ENCODE measurements around the gene SIN3B.
"Not testable (repeated sequence)": the region's sequence is repeated elsewhere in the genome, so short reads cannot be mapped to it uniquely, and the experiment has no call there.

SIN3B gene, protein sequence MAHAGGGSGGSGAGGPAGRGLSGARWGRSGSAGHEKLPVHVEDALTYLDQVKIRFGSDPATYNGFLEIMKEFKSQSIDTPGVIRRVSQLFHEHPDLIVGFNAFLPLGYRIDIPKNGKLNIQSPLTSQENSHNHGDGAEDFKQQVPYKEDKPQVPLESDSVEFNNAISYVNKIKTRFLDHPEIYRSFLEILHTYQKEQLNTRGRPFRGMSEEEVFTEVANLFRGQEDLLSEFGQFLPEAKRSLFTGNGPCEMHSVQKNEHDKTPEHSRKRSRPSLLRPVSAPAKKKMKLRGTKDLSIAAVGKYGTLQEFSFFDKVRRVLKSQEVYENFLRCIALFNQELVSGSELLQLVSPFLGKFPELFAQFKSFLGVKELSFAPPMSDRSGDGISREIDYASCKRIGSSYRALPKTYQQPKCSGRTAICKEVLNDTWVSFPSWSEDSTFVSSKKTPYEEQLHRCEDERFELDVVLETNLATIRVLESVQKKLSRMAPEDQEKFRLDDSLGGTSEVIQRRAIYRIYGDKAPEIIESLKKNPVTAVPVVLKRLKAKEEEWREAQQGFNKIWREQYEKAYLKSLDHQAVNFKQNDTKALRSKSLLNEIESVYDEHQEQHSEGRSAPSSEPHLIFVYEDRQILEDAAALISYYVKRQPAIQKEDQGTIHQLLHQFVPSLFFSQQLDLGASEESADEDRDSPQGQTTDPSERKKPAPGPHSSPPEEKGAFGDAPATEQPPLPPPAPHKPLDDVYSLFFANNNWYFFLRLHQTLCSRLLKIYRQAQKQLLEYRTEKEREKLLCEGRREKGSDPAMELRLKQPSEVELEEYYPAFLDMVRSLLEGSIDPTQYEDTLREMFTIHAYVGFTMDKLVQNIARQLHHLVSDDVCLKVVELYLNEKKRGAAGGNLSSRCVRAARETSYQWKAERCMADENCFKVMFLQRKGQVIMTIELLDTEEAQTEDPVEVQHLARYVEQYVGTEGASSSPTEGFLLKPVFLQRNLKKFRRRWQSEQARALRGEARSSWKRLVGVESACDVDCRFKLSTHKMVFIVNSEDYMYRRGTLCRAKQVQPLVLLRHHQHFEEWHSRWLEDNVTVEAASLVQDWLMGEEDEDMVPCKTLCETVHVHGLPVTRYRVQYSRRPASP

DNA sequence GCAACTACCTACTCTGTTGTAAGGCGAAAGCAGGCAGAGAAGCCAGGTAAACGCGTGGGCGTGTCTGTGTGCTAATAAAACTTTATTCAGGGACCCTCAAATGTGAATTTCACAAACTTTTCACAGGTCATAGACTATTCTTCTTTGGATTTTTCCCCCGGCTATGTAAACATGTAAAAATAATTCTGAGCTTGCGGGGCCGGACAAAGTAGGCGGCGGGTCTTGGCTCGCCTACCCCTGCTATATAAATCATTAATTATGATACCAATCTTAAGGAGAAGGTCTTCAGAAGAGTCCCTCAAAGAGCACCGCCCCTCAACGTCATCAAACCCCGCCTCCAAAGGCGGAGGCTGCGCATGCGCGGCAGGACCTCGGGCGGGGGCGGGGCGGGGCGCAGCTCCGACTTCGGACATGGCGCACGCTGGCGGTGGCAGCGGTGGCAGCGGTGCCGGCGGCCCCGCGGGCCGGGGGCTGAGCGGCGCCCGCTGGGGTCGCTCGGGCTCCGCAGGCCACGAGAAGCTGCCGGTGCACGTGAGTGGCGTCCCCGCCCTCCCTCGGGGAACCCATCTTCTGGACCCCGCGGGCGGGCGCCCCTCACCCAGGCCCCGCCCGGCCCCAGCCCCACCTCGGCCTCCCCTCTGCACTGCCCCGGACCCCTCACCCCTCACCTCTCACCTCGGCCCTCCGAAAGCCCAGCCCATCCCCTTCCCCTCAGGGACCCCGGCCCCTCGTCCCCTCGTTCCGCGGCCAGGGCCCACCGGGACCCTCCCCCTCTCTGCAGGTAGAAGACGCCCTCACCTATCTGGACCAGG is at the start of gene SIN3B:
SIN3B (plus strand) TSS at position 389 of the 812 bp plus-strand sequence; CDS start at position 412, 23 bp downstream.
- DNase-seq (ENCODE audit: low read depth in 2 of 2), result peak; percentile 80 to 83

DNA sequence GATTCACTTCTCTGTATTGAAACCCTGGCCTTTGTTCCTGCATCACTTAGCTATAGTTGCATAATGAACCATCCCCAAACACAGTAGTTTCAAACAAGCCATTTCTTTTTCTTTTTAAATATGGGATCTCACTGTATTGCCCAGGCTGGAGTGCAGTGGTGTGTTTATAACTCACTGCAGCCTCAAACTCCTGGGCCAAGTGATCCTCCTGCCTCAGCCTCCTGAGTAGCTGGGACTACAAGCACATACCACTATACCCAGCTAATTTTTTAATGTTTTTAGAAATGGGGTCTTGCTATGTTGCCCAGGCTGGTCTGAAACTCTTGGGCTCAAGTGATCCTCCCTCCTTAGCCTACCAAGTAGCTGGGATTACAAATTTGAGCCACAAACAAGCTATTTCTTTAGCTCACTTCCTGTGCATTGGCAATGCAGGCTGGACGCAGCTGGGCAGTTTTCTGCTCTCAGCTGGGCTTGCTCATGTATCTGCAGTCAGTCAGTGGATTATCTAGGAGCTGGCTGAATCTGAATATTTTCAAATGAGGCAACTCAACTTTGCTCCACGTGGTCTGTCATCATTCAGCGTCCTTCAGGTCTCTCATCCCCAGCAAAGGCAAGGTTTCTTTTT is 49.5 kb upstream of the SIN3B start:
- DNase-seq (ENCODE audit: low read depth in 2 of 2), result no peak

DNA sequence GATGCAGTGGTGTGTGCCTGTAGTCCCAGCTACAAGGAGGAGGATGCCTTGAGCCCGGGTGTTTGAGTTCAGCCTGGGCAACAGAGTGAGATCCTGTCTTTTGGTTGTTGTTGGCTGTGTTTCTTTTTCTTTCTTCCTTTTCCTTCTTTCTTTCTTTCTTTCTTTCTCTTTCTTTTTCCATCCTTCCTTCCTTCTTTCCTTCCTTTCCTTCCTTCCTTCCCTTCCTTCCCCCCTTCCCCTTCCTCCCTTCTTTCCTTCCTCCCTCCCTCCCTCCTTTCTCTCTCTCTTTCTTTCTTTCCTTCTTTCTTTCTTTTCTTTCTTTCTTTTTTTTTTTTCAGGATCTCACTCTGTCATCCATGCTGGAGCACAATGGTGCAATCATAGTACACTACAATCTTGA is 46.5 kb upstream of the SIN3B start:
- no peak for DNase-seq (ENCODE audit: low read depth in 2 of 2)

DNA sequence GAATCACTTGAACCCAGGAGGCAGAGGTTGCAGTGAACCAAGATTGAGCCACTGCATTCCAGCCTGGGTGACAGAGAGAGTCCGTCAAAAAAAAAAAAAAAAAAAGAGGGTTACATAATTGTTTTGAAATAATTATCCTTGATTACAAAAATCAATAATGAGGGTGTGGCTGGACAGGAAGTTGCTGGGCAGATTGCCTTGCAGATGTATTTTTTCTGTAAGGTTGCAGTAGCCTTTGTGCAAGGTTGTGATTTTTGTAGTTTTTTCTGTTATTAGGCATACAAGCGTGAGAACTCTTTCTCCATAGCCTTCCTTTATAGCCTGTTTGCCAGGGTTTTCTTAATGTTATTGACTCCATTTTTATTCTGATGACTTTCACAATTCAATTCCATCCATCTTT is 40.7 kb upstream of the SIN3B start:
- DNase-seq (ENCODE audit: low read depth in 2 of 2), result no peak

DNA sequence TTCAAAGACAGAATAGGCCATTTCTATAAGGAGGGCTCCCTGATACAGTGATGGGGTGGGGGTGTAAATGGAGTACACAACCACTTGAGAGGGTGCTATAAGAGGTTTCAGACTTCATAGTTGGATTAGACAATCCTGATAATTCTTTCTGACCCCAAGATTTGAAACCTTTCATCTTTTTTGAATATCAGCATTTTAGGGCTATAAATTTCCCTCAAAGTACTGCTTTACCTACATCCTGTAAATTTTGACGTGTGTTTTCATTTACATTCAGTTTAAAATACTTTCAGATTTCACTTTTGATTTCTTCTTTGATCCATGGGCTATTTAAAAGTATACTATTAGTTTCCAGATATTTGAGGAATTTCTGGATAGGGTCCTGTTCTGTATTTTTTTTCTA is 40.0 kb upstream of the SIN3B start:
- DNase-seq (ENCODE audit: low read depth in 2 of 2), result no peak

DNA sequence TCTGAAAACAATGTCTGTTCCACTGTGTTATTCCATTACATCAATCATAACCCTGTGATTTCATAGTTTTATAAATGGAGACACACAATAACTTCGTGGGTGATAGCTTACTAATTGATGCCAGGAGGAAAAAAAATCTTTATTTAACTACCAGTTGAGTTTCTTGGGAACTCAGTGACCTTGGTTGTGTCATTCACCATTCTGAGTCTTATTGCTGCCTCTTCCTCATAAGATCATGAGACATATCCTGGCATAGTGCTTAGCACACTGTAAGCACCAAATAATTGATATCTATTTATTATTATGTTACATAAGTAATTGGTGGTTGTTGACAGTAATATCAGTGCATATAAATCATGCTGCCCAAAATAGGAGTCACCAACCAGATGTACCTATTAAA is 39.1 kb upstream of the SIN3B start:
- DNase-seq (ENCODE audit: low read depth in 2 of 2), result no peak

DNA sequence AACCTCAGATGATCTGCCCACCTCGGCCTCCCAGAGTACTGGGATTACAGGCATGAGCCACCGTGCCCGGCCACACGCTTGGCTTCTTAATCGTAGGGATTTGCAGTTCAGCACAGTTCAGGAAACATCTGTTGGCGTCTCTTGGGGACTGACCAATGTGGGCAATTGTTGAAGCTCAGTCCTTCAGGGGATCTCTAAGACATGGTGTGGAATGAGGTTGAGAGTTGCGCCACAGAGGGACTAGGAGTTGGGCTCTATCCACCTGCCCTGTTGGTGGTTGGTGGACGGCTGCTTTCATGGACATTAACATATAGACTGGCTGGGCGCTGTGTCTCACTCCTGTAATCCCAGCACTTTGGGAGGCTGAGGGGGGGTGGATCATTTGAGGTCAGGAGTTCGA is 37.3 kb upstream of the SIN3B start:
- no peak for DNase-seq (ENCODE audit: low read depth in 2 of 2)

DNA sequence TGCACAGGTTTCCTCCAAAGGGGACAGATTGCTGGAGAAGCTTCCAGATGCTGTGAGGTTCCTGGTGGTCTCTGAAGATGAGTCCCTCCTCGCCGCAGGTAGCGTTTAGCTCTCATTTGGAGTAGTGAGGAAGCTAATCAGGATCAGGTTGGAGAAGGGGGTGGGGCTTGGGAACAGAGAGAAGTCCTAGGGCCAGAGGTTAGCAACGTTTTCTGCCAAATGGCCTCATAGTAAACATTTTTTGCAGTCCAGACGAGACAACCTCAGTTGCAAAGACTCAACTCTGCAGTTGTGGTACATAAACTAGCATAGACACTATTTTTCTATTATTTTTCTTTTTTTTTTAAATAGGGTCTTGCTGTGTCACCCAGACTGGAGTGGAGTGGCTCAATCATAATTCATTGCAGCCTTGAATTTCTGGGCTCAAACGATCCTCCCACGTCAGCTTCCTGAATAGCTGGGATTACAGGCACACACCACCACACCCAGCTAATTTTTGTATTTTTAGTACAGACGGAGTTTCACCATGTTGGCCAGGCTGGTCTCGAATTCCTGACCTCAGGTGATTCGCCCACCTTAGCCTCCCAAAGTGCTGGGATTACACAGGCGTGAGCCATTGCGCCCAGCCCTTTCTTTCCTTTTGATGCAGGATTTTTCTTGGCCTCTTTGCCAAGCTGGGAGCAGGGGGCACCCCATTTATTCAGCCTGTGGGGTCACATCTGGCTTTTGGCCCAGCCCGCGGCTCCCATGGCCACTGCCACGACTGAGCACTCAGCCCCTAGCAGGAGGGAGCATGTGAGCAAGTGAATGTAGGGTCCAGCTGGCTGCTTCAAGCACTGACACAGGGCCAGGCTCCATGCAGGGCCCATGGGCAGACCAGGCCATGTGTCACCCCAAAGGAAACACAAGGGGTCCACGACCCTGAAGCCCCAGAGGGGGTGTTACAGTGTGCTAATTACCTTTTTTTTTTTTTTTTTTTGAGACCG is 34.4 kb upstream of the SIN3B start:
- DNase-seq (ENCODE audit: low read depth in 2 of 2), result no peak

DNA sequence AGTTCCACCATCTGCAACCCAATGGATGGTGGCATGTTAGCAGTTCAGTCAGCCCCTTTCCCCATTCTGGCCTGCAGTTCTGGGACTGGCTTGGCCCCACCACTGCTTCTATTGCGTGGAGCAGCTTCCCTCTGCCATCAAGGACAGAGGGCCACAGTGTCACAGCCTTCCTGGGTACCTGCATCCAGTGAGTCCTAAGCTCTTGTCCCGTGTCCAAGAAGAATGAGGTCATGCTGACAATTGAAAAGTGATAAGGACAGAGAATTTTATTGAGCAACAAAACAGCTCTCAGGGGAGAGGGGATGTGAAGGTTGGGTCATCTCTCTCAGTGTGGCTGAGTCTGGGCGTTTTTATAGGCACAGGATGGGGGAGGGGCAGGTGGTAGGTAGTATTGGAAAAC is 33.5 kb upstream of the SIN3B start:
- DNase-seq (ENCODE audit: low read depth in 2 of 2), result no peak

DNA sequence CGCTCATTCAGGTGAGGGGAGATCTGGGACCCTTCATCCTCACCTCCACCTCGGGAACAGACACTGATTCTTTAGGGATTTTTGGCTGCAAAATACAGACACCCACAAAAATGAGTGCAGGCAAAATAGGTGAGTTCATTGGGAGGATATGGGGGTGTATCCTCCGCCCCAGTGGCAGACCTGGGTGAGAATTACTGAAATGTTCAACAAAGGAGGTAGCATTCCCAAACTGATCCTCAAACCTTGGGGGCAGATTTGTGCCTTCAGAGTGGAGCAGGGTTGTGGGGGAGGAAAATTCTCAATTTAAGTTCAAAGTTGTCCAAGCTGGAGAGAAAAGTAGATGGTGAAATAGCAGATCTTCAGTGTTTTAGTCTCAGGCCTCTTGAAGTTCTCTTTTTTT is 31.3 kb upstream of the SIN3B start:
- DNase-seq (ENCODE audit: low read depth in 2 of 2), result no peak

DNA sequence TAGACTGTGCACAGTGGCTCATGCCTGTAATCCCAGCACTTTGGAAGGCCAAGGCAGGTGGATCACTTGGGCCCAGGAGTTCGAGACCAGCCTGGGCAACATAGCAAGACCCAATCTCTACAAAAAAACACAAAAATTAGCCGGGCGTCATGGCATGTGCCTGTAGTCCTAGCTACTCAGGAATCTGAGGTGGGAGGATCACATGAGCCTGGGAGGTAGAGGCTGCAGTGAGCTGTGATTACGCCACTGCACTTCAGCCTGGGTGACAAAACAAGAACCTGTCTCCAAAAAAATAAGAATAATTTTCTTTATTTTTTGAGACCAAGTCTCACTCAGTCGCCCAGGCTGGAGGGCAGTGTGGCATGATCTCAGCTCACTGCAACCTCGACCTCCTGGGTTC is 30.9 kb upstream of the SIN3B start:
- DNase-seq (ENCODE audit: low read depth in 2 of 2), result not testable (repeated sequence)

DNA sequence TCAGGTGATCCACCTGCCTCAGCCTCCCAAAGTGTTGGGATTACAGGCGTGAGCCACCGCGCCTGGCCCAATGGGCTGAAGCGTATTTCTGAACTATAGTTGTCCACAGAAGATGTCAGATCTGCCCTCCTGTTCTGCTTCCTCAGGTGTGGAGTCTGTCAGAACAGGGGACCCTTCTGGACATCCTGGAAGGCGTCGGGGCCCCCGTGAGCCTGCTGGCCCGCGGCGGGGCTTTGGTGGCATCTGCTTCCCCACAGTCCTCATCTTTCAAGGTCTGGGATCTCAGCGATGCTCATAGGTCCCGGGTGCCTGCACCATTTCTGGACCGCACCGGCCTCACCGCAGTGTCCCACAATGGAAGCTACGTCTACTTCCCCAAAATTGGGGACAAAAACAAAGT is 29.5 kb upstream of the SIN3B start:
- no peak for DNase-seq (ENCODE audit: low read depth in 2 of 2)

DNA sequence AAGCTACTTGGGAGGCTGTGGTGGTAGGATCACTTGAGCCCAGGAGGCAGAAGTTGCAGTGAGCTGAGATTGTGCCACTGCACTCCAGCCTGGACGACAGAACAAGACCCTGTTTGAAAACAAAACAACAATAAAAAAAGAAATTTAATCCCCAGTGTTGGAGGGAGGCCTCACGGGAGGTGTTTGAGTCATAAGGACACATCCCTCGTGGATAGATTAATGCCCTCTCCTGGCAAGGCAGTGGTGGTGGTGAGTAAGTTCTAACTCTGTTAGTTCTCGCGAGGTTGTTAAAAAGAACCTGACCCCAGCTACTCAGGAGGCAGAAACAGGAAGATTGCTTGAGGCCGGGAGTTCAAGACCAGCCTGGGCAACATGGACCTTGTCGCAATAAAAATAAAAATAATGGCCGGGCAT is 27.6 kb upstream of the SIN3B start:
- DNase-seq (ENCODE audit: low read depth in 2 of 2), result no peak

DNA sequence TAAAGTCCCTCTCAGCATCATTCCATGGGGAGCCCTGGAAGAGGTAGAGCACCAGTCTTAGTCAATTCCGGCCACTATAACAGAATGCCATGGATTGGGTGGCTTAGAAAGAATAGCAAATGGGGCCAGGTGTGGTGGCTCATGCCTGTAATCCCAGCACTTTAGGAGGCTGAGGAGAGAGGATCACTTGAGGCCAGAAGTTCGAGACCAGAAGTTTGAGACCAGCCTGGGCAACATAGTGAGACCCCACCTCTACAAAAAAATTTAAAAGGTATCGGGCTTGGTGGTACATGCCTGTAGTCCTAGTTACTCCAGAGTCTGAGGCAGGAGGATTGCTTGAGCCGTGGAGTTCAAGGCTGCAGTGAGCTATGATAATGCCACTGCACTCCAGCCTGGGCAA is 25.0 kb upstream of the SIN3B start:
- no peak for DNase-seq (ENCODE audit: low read depth in 2 of 2)

DNA sequence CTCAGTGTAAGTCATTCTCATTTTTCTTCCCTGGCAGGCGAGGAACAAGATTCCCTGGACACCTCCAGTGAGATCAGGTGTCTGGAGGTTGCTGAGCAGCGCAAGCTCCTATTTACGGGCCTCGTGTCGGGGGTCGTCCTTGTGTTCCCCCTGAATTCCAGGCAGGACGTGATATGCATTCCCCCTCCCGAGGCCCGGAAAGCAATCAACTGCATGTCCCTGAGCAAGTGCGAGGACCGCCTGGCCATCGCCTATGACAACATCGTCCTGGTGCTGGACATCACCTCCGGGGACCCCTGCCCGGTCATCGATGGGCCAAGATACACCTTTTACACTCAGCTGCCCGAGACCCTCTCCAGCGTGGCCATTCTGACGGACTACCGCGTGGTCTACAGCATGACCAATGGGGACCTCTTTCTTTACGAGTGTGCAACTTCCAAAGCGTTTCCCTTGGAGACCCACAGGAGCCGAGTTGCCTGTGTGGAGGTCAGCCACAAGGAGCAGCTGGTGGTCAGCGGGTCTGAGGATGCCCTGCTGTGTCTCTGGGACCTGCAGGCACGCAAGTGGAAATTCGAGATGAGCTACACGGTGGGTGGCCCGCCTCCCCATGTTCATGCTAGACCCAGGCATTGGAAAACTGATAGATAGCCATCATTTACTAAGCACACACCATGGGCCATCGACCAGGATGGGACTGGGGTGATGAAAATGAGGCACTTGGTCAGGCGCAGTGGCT is 21.5 kb upstream of the SIN3B start:
- no peak for DNase-seq (ENCODE audit: low read depth in 2 of 2)

DNA sequence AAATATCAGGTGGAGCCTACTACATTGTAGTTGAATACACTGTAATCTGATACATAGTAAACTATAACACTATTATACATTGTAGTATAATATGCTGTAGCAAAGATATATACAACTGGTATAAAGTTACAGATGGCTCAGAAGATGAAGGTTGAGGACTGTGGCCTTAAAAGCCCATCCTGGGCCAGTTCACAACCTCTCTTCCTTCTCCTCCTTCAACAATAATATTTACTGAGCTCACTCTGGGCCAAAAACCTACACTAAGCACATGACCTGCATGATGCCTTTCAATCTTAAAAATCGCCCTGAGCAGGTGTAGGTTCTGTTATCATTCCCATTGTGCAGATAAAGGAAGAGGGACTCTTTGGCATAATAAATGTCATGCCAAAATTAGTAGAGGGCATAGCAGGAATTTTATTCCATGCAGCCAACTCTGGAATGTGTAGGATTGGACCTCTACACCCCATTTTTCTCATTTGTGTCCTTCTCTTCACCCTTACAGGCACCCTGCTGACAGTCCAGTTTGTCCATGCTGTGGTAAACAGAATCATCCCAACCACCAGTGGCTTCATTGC is 14.6 kb upstream of the SIN3B start:
- no peak for DNase-seq (ENCODE audit: low read depth in 2 of 2)

DNA sequence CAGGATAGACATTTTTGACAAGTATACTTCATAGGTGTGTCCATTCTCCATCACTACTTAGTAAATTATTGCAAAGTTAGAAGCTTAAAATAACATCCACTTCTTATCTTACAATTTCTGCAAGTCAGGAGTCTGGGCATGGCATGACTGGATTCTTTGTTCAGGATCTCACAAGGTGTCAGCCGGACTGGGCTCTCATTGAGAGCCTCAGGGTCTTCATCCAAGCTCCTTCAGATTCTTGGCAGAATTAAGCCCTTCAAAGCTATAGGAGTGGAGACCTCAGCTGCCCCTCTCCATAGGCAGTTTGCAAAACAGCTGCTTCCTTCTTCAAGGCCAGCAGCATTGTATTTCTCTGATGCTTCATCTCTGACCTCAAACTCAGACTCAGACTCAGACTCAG is 9.1 kb upstream of the SIN3B start:
- no peak for DNase-seq (ENCODE audit: low read depth in 2 of 2)

DNA sequence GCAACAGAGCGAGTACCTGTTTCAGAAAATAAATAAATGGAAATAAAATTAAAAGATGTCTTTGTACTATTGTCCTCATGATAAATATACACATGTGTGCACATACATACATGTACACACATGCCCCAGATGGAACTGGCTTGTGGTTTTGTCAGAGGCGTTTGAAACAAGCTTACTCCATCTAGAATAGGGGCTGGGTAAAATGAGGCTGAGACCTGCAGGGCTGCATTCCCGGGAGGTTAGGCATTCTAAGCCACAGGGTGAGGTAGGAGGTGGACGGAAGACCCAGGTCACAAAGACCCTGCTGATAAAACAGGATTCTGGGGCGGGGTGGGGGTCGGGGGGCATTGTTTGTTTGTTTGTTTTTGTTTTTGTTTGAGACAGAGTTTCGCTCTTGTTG is 8.1 kb upstream of the SIN3B start:
- no peak for DNase-seq (ENCODE audit: low read depth in 2 of 2)

DNA sequence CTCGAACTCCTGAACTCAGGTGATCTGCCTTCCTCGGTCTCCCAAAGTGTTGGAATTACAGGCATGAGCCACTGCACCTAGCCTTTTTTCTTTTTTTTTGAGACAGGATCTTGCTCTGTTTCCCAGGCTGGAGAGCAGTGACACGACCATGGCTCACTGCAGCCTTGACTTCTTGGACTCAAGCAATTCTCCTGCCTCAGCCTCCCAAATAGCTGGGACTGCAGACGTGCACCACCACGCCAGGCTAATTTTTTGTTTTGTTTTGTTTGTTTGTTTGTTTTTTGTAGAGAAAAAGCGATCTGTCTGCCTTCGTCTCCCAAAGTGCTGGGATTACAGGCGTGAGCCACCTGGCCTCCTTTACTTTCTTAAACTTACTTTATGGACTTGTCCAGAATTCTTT is 6.5 kb upstream of the SIN3B start:
- no peak for DNase-seq (ENCODE audit: low read depth in 2 of 2)
